KMS-11 (cell line): ENCODE measurements around the gene CREM.

Experiments used
- H2AFZ ChIP-seq: fragments of 200-600 bp; sonication (generic); 2 replicates; pipeline ENCODE4 v1.6.1; 2016; ENCODE audit warnings: antibody characterized with exemption, mixed run types, low read depth
- H3K27ac ChIP-seq: fragments of 200-600 bp; sonication (generic); 2 replicates; pipeline ENCODE4 v1.6.1; 2016; ENCODE audit warnings: mild to moderate bottlenecking, mixed run types
- H3K27me3 ChIP-seq: fragments of 200-600 bp; sonication (generic); 2 replicates; pipeline ENCODE4 v1.6.1; 2017; ENCODE audit warnings: mild to moderate bottlenecking, low read depth, mixed run types, moderate library complexity; ENCODE audit not compliant: insufficient read depth
- H3K36me3 ChIP-seq: fragments of 200-600 bp; sonication (generic); 2 replicates; pipeline ENCODE4 v1.6.1; 2017; ENCODE audit warnings: mild to moderate bottlenecking, mixed run types; ENCODE audit not compliant: insufficient read depth
- H3K4me1 ChIP-seq: fragments of 200-600 bp; sonication (generic); 2 replicates; pipeline ENCODE4 v1.6.1; 2016; ENCODE audit warnings: mild to moderate bottlenecking, low read depth, mixed run types; ENCODE audit not compliant: poor library complexity, severe bottlenecking
- H3K4me2 ChIP-seq: fragments of 200-600 bp; sonication (generic); 2 replicates; pipeline ENCODE4 v1.7.0; 2016; ENCODE audit warnings: mild to moderate bottlenecking, mixed run types
- H3K4me3 ChIP-seq: fragments of 200-600 bp; sonication (generic); IDR thresholded peaks from 2 replicates; pipeline ENCODE4 v1.6.1; 2017; ENCODE audit warnings: low read depth, low read length, mixed read lengths; ENCODE audit not compliant: insufficient read depth
- H3K79me2 ChIP-seq: fragments of 200-600 bp; sonication (generic); 2 replicates; pipeline ENCODE4 v1.6.1; 2016; ENCODE audit warnings: low read depth, mixed run types; ENCODE audit not compliant: insufficient read depth
- H3K9ac ChIP-seq: fragments of 200-600 bp; sonication (generic); 2 replicates; pipeline ENCODE4 v1.6.1; 2016; ENCODE audit warnings: mild to moderate bottlenecking, mixed run types
- H4K20me1 ChIP-seq: fragments of 200-600 bp; sonication (generic); 2 replicates; pipeline ENCODE4 v1.6.1; 2016; ENCODE audit warnings: mild to moderate bottlenecking, mixed run types; ENCODE audit not compliant: insufficient read depth
- TF ChIP-seq, protein P1 (sequence below): fragments of 200-600 bp; sonication (generic); conservative IDR thresholded peaks from 2 replicates; pipeline ENCODE4 v1.6.1; 2017; ENCODE audit warnings: low read depth, mild to moderate bottlenecking, antibody characterized with exemption, low read length, moderate library complexity, mixed read lengths

The CREM gene

DNA sequence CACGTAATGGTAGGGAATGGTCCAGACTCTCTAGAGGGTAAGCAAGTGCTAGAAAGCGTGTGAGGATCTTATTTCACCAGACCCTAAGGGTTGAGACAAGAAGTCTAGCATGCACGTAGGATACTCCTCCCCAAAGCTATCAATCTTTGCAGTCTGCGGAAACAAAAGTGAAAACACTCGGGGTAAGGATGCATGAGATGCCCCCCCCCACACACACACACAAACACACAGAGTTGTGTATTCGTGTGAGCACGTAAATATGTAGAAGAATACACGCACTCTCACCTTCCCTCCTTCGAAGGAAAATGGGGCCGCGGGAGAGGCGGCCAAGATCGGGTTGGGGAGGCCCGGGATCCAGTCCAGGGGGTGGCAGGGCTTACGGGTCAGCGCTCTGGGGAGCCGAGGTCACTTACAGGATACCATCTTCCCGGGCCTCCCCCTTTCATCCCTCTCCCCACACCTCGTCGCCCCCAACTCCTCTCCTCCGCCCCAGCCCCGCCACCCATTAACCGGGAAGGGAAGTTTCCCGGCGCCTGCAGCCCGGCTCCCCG, 37.0 kb upstream of the CREM start:
- Histone ChIP-seq H3K4me2 (peak overlapping the region; percentile 91), H3K9ac (peak overlapping the region; percentile 91), H3K27me3 (no peaks in the 10 kb centered on the region), H4K20me1 (0 out of 2 replicates have a peak, but pooled peaks cover 5% of the 10 kb centered on the region), H3K4me3 (no peak overlapping the region), H3K27ac (peak overlapping the region; percentile 78), H3K4me1 (peaks cover 36% of the 10 kb centered on the region), H2AFZ (peak overlapping the region; percentile 96), H3K36me3 (no peaks in the 10 kb centered on the region), H3K79me2 (peaks cover 57% of the 10 kb centered on the region)
- TF ChIP-seq, protein P1, sequence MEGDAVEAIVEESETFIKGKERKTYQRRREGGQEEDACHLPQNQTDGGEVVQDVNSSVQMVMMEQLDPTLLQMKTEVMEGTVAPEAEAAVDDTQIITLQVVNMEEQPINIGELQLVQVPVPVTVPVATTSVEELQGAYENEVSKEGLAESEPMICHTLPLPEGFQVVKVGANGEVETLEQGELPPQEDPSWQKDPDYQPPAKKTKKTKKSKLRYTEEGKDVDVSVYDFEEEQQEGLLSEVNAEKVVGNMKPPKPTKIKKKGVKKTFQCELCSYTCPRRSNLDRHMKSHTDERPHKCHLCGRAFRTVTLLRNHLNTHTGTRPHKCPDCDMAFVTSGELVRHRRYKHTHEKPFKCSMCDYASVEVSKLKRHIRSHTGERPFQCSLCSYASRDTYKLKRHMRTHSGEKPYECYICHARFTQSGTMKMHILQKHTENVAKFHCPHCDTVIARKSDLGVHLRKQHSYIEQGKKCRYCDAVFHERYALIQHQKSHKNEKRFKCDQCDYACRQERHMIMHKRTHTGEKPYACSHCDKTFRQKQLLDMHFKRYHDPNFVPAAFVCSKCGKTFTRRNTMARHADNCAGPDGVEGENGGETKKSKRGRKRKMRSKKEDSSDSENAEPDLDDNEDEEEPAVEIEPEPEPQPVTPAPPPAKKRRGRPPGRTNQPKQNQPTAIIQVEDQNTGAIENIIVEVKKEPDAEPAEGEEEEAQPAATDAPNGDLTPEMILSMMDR, result no peak

DNA sequence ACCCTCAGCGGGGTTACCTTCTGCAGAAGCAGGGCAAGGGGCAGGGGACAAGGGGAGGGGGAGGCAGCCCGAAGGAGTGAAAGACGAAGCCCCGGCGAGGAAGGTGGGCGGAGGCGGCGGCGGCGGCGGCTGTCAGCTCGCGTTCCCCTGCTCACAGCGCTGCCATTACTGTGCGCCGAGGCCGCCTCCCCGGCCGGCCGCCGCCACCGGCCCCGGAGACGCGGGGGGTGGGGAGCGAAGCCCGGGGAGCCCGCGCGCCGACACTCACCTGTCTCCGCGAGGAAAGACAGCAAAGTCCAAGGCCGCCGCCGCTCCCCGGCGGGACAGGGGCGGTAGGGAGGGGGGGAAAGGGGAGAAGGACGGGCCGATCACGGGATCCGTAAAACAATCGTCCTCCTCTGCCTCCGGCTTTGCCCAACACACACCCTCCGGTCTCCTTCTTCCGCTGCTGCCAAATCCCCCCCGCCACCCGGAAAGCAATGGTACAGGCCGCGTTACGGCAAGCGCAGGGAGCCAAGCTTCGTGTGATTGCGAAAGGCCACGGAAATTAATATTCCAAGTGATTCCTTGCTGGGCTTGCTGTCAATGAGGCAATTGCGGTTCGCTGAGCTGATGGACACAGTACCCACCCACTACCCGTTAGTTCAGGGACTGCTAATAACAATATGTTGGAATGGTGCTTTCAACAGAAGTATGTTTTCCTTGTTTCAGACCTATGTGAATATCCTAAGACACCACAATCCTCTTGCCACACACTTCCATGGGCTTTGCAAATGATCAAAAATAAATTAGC, 36.3 kb upstream of the CREM start, which contains the start of gene CUL2:
CUL2 (minus strand) TSS at position 180 of the 793 bp plus-strand sequence. CDS start 19,024 bp downstream, outside the sequence.
- TF ChIP-seq, protein P1, result no peak
- Histone ChIP-seq H3K27me3 (no peaks in the 10 kb centered on the region), H3K4me2 (peak within 1 kb of the TSS; percentile 91), H3K4me3 (no peak within 1 kb of the TSS), H3K36me3 (no peaks in the 10 kb centered on the region), H3K9ac (peak within 1 kb of the TSS; percentile 91), H3K4me1 (peaks cover 36% of the 10 kb centered on the region), H3K27ac (peak within 1 kb of the TSS; percentile 78), H2AFZ (peak within 1 kb of the TSS; percentile 96), H3K79me2 (peaks cover 50% of the 10 kb centered on the region), H4K20me1 (0 out of 2 replicates have a peak, but pooled peaks cover 5% of the 10 kb centered on the region)

DNA sequence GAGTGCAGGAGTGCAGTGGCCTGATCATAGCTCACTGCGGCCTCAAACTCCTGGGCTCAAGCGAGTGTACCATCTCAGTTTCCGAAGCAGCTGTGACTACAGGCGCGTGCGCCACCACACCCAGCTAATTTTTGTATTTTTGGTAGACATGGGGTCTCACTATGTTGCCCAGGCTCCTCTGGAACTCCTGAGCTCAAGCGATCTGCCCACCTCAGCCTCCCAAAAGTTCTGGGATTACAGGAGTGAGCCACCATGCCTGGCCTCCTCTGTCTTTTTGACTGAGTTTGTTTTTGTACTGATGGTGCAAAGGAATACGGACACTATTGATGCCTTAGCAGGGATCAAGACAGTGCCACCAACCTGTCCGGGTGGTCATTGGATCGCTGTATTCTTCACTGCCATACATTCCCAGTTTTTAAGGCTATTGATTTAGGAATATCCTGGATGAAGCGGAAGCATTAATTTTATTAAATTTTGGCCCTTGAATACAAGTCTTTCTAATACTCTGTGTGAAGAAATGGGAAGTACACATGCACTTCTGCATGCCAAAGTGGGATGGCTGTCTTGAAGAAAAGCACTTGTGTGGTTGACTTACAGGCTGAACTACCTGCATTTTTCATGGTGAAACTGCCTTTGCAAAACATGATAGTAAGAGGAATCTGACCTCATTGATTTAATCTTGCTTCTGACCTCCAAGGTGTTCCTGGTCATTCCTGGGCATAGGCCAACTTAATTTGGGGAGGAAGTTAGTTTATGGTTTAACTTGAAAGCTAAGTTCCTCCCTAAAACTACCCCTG, 34.5 kb upstream of the CREM start:
- Histone ChIP-seq H3K9ac (no peak overlapping the region), H3K27me3 (no peaks in the 10 kb centered on the region), H3K36me3 (no peaks in the 10 kb centered on the region), H3K4me2 (no peak overlapping the region), H3K79me2 (peaks cover 32% of the 10 kb centered on the region), H3K4me1 (peaks cover 28% of the 10 kb centered on the region), H3K4me3 (no peak overlapping the region), H3K27ac (no peak overlapping the region), H4K20me1 (0 out of 2 replicates have a peak, but pooled peaks cover 5% of the 10 kb centered on the region), H2AFZ (no peak overlapping the region)
- TF ChIP-seq, protein P1, result no peak

DNA sequence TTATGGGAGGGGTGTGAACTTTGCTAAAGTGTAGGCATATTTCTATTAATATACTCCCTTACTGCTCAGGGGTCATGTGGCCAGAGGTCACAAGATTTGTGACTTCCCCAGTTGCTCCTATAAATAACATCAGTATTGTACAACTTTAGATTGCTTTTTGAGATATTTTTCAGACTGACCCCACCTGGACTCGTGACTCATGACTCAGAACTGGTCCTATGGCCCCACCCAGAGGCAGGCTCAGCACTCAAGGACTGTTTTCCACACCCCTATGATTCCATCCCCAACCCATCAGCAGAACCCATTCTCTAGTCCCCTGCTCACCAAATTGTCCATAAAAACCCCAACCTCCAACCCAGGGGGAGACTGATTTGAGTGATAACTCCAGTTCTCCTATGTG, 33.8 kb upstream of the CREM start:
- no peak overlapping the region for H3K27ac ChIP-seq
- no peaks in the 10 kb centered on the region for H3K27me3 ChIP-seq
- H3K36me3 ChIP-seq, result no peaks in the 10 kb centered on the region
- no peak overlapping the region for H2AFZ ChIP-seq
- H3K4me3 ChIP-seq, result no peak overlapping the region
- no peak overlapping the region for H3K9ac ChIP-seq
- TF ChIP-seq, protein P1, result no peak
- H3K79me2 ChIP-seq, result peaks cover 25% of the 10 kb centered on the region
- H3K4me2 ChIP-seq, result no peak overlapping the region
- H4K20me1 ChIP-seq, result no peaks in the 10 kb centered on the region
- H3K4me1 ChIP-seq, result peaks cover 22% of the 10 kb centered on the region
